Bronchial epithelial cell (primary cell): ENCODE results near the gene SIGLEC1. TPM values are rescaled to one million over a fixed set of nuclear protein-coding genes. Genes with fewer than 3 reads are reported as not detected.
A peak's percentile ranks its signal among the peaks of the same experiment; 100 is the strongest.

Experiments used
- DNase-seq: peaks from one replicate; pipeline ENCODE4 v3.0.0-alpha.2; 2010; ENCODE audit warnings: low read depth
- FAIRE-seq: peaks from 2 replicates; lab custom pipeline; 2011; peaks lifted over from hg19 to GRCh38; lab: Jason Lieb, UNC
- H3K27me3 ChIP-seq: 2 replicates; pipeline ENCODE4 v1.5.1; 2011; ENCODE audit warnings: low read length; ENCODE audit not compliant: control insufficient read depth, insufficient read depth
- H3K36me3 ChIP-seq: 2 replicates; pipeline ENCODE4 v1.5.1; 2011; ENCODE audit warnings: low read length; ENCODE audit not compliant: control insufficient read depth, insufficient read depth
- H3K4me3 ChIP-seq: 2 replicates; pipeline ENCODE4 v1.5.1; 2011; ENCODE audit warnings: mild to moderate bottlenecking, low read depth, low read length, control low read depth
- total RNA-seq: library from RNA; depleted of rRNA; stranded (reverse); fragments of >200 nt; gene quantifications from 2 replicates; pipeline ENCODE4 v1.2.1, GENCODE V29; 2014
- TF ChIP-seq, protein P1 (sequence below): IDR thresholded peaks from 2 replicates; pipeline ENCODE4 v1.5.1; 2011; ENCODE audit warnings: mild to moderate bottlenecking, moderate library complexity, low read length, control low read depth, inconsistent platforms; ENCODE audit not compliant: insufficient read depth, severe bottlenecking

SIGLEC1 gene
- total RNA-seq, 1 donor from 2014 or later: not detected

- FAIRE-seq (no peak), DNase-seq (peak; percentile 45)
- Histone ChIP-seq H3K4me3 (no peak overlapping the region), H3K36me3 (no peaks in the 10 kb centered on the region), H3K27me3 (peaks cover 4% of the 10 kb centered on the region)
- TF ChIP-seq, protein P1, sequence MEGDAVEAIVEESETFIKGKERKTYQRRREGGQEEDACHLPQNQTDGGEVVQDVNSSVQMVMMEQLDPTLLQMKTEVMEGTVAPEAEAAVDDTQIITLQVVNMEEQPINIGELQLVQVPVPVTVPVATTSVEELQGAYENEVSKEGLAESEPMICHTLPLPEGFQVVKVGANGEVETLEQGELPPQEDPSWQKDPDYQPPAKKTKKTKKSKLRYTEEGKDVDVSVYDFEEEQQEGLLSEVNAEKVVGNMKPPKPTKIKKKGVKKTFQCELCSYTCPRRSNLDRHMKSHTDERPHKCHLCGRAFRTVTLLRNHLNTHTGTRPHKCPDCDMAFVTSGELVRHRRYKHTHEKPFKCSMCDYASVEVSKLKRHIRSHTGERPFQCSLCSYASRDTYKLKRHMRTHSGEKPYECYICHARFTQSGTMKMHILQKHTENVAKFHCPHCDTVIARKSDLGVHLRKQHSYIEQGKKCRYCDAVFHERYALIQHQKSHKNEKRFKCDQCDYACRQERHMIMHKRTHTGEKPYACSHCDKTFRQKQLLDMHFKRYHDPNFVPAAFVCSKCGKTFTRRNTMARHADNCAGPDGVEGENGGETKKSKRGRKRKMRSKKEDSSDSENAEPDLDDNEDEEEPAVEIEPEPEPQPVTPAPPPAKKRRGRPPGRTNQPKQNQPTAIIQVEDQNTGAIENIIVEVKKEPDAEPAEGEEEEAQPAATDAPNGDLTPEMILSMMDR: no peak
Measured at GRCh38 chr20:3687655-3688054, 24.7 kb downstream of the SIGLEC1 start.

DNA sequence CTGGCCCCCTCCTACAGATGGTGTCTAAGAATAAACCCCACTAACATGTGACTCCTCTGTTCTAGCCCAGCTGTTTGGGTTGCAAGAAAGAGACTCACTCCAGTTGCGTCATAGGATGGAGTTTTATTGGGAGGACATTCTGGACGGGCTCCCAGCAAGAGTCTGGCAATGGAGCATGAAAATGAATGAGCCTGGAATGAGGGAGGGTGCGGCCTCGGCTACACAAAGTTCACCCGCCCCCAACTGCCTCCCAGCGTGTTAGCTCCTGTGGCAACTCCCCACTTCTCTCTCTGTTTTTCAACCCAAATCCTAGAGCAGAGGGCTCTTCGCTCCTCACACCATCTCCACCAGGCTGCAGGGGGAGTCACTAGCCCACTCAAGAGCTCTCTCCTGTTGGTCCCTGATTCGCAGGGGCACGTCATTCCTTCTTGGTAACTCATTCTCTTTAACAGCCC is 25.5 kb downstream of the SIGLEC1 start:
- DNase-seq (peak; percentile 7), FAIRE-seq (peak; percentile 66)
- Histone ChIP-seq H3K27me3 (peaks cover 9% of the 10 kb centered on the region), H3K36me3 (no peaks in the 10 kb centered on the region), H3K4me3 (no peak overlapping the region)
- TF ChIP-seq, protein P1: no peak

GRCh38 chr20:3686421-3686820 is 26.0 kb downstream of the SIGLEC1 start:
- FAIRE-seq (no peak), DNase-seq (no peak)
- TF ChIP-seq, protein P1: no peak
- Histone ChIP-seq H3K4me3 (no peak overlapping the region), H3K36me3 (no peaks in the 10 kb centered on the region), H3K27me3 (peaks cover 11% of the 10 kb centered on the region)

- no peak for FAIRE-seq
- Histone ChIP-seq H3K27me3 (peaks cover 20% of the 10 kb centered on the region), H3K36me3 (no peaks in the 10 kb centered on the region), H3K4me3 (no peak overlapping the region)
- DNase-seq: no peak
- TF ChIP-seq, protein P1: no peak
Measured at GRCh38 chr20:3685341-3685740, 27.1 kb downstream of the SIGLEC1 start.

- TF ChIP-seq, protein P1: no peak
- peaks cover 27% of the 10 kb centered on the region for H3K27me3 ChIP-seq
- no peak for FAIRE-seq
Measured at GRCh38 chr20:3681931-3682781, 30.2 kb downstream of the SIGLEC1 start, which contains the start of gene ADAM33. ADAM33 (minus strand) TSS chr20:3682010; CDS start chr20:3682004, 6 bp downstream.

More at GRCh38 chr20:3681931-3682781, 30.2 kb downstream of the SIGLEC1 start, which contains the start of gene ADAM33:
- no peak for DNase-seq
- H3K36me3 ChIP-seq: no peaks in the 10 kb centered on the region
- H3K4me3 ChIP-seq: no peak within 1 kb of the TSS
